Fibroblast of the conjunctiva (primary cell): ENCODE results near the gene PDE4D.

ENCODE experiments used
- DNase-seq: peaks from one replicate; pipeline ENCODE4 v3.0.0-alpha.2; 2010; ENCODE audit warnings: low read depth

PDE4D gene

GRCh38 chr5:59741599-59741998, 151.9 kb downstream of the PDE4D start:
- DNase-seq: no peak

- DNase-seq: no peak
Observed at GRCh38 chr5:59738024-59738423, 155.5 kb downstream of the PDE4D start.

DNA sequence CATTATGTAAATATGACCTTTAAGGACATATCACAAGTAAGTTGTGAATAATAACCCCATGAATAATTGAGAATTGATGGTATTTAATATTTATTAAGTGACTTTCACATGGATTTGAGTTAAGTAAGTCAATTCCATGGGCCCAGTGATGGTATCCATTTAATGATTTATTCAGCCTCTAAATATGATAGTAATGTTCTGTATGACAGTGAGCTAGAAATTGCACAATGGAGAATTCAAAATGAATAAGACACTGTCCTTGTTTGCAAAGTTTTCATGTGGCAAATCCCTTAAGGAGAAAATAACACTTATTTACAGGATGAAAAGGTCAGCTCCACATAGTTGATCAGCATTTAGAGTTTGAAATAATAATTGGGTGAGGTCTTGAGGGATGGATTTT, 160.7 kb downstream of the PDE4D start:
- no peak for DNase-seq

DNA sequence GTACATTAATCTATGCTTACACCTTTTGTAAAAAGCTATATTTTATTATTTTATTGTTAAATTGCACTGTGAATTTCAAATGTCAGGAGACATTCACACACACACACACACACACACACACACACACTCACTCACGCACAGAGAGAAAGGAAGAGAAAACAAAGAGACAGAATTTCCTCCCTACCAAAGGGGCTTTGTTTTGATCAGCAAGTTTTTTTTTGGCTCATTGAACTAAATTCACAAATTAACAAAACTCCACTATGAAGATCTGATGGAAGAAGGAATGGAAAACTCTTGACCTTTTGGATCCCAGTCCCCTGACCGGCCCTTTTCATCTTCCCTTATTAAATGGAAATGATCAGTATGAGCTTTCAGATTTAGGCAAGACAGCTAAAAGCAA, 161.2 kb downstream of the PDE4D start:
- DNase-seq: no peak

- no peak for DNase-seq
Observed at GRCh38 chr5:59731809-59732208, 161.7 kb downstream of the PDE4D start.

DNA sequence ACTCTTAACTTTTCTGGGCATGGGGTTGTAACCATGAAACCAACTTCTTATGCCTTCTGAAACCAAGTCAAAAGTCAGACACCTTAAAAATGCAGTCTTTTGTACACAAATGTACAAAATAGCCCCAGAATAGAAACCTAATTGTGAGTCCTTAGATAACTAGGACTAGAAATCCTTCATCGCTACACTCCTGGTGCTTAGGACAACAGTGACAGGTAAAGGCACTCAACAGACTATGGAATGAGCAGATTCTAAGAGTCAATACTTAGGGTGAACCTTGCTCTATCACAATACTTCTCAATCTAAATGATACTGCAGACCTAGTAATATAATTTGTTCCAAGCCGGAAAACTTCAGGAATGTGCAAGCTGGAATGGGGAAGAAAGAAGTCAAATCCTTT, 163.7 kb downstream of the PDE4D start:
- no peak for DNase-seq

DNA sequence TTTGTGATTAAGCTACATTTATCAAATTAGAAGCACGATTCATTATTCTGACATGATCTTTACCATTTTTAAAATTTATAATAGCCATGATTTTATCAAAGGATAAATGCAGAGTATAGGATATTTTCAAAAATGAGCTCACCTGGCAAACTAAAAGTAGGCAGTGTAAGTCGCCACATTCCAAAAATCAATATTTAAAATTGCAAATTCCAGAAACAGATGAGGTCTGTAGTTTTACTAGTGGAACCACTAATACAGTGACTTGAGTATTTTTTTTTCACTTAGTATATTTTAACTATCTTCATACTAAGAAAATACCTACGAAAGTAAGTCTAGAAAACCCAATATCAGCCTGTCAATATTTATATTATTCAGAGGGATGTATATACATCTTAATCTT, 164.2 kb downstream of the PDE4D start:
- DNase-seq: no peak

DNA sequence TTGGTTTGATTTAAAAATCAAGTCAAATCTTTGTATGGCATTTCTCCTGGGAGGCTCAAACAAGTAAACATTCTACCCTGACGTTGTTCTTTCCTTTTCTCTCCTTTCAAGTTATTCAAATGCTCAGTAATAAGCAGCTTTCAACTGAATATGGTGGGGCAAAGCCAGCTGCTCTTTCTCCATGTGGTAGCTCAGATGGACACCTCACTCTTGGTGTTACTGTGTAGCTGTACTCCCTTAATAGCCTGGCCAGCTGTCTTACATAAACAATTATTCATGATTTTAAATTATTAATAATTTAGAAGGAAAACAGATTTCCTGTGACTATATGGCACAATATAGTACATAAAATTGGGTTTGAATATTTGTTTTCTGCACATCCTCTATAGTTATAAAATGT, 165.2 kb downstream of the PDE4D start:
- DNase-seq: no peak

DNA sequence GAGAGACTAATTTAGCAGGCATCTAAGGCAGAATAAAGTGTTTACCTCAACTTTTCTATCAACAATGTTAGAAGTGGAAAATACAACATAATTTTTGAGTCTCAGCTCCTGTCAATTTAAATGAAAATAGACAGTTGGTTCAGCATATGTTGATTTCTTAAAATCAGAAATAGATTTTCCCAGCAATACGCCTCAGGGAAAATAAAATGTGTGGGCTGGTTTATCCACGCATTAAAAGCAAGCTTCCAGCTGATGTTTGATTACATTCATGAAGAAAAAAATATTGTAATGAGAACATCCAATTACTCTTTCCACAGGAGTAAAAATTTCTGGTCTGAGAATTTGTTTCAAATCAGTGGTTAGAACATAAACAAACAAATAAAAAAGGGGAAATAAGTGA, 166.3 kb downstream of the PDE4D start:
- DNase-seq: no peak

- no peak for DNase-seq
Observed at GRCh38 chr5:59725392-59725767, 168.1 kb downstream of the PDE4D start.

GRCh38 chr5:59724482-59725391, 168.8 kb downstream of the PDE4D start:
- no peak for DNase-seq

DNA sequence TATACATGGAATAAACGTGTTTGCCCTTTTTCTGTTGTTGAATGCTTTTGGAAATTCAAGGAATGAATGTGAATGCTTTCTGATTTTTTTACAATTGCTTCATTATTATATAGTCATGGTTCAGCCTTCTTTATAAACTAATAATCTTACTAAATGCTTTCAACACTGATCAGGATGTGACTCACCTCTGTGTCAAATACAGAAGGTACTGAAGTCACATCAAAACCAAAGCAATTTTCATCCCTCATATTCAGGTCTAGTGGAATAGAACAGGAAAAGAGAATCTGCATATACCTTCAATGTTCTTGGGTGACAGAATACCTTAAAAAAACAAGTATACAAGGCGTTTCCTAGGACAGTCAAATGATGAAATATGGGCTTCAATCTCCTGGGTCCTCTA, 170.7 kb downstream of the PDE4D start:
- DNase-seq: no peak

- no peak for DNase-seq
Observed at GRCh38 chr5:59721741-59722140, 171.8 kb downstream of the PDE4D start.

- DNase-seq: no peak
Observed at GRCh38 chr5:59720063-59720462, 173.5 kb downstream of the PDE4D start.

GRCh38 chr5:59716966-59717500, 176.5 kb downstream of the PDE4D start:
- no peak for DNase-seq

DNA sequence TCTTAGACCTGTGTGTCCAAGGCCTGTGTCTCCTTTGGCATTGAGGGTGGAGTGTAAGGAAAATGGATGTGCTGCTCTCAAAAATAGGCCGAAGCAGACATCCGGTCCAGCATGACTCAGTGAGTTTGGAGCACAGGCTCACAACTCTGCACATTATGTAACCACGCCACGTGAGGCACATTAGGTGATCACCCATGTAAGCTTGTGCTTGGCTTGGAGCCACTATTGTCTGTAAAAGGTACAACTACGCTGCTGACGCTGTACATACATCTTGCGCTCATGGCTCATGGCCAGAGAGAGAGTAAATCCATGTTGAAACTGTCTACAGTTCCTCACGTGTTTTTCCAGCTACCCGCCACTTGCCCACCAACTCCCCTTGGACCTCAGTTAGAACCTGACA, 177.5 kb downstream of the PDE4D start:
- no peak for DNase-seq

GRCh38 chr5:59715228-59715627, 178.3 kb downstream of the PDE4D start:
- DNase-seq: no peak

- no peak for DNase-seq
Observed at GRCh38 chr5:59713498-59713844, 180.1 kb downstream of the PDE4D start.

DNA sequence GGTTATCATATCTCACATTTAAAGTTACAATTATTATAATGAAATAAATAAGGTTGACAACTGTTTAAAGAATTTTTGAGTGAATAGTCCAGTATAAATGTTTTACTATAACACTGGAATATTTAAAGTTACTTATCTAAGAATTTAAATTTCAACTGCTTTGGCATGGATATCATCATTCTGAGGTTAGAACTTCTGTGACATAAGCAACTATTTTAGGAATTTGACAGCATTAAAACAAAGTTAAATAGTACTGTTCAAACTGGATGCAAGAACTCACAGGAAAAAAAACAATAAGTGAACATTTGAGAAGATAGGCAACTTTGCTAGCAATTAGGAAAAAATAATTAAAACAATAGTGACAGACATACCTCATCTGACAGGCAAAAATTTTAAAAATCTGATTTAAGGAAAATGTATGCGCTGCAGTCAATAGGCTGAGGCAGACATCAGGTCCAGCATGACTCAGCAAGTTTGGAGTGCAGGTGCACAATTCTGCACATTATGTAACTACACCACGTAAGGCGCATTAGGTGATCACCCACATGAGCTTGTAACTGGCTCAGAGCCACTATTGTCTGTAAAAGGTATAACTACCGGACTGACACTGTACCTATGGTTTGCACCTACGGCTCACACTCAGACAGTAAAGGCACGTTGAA, 180.6 kb downstream of the PDE4D start:
- no peak for DNase-seq

GRCh38 chr5:59711310-59711709, 182.2 kb downstream of the PDE4D start:
- no peak for DNase-seq

- DNase-seq: peak; percentile 48
Observed at GRCh38 chr5:59709846-59710245, 183.7 kb downstream of the PDE4D start.

DNA sequence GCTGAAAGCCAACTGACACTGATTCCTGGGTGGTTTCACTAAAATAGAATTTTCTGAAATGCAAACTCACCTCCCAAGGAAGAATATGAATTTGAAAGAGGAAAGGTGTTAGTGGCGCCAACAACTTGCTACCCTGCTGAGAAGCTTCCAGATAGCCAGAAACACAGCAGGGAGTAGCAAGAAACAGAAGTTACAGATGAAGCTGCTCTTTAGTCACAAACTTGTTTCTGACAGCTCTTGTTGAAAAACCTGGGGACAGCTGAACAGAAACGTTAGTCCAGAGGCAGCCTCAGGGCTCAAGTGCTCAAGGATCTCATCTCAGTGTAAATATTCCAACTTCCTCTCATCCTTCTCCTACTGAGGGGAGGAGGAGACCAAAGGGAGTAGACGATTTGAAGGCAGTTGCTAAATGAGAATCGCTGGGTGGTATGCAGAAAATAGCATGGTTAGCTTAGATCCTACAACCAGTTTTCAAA, 184.1 kb downstream of the PDE4D start:
- DNase-seq: no peak

DNA sequence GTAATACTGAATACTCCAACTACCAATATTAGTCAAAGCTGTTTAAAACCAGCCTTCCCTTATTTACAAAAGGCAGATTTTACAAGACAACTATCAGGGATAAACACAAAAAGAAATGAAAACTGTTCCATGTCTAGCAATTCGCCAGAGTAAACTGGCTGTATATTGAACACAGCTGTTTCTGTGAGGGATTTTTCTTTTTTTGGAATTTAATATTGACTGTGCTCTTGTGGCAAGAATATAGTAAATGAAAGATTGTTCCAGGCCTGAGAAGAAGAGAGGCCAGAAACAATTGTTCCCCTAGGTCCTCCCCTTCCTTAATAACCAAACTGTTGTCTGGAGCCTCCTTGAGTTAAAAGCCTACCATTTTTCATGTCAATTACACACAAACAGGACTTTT, 188.6 kb downstream of the PDE4D start:
- no peak for DNase-seq
